ENCODE data around the gene SPRY1. TPM values are rescaled to one million over a fixed set of nuclear protein-coding genes. Genes with fewer than 3 reads are reported as not detected.

The SPRY1 gene
- total RNA-seq, 4 donors from 2014 or later, result 101 to 195 (median 169) TPM

DNA sequence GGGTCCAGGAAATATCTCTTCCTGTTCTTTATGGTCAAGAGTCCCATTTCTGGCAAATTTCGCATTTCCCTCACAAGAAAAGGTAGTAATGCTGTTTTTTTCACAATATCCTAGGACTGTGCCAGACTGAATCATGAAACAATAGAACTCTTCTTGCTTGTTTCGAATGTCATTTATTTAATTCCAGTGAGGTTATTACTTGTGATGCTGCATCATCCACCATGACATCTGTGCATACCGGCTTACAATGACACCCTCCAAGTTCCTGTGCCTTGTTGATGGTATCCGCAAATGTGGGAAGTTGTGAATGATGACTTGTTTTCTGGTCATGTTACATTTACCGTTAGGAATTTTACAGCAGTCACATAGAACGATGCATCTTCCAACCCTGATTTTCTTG lies 42.9 kb upstream of the SPRY1 start:
- no peaks in the 10 kb centered on the region for H3K9me3 ChIP-seq

GRCh38 chr4:123354701-123355100 lies 41.9 kb upstream of the SPRY1 start:
- DNase-seq (ENCODE audit: low spot score in 2 of 2), result no peak

More for the DNA sequence above, 42.9 kb upstream of the SPRY1 start:
- TF ChIP-seq EP300 (IDR thresholded peaks at IDR 0.05) (peak in 1 of 2 donors; percentile 30), POLR2A (IDR thresholded peaks at IDR 0.05) (no peak)
- TF ChIP-seq, protein P1, sequence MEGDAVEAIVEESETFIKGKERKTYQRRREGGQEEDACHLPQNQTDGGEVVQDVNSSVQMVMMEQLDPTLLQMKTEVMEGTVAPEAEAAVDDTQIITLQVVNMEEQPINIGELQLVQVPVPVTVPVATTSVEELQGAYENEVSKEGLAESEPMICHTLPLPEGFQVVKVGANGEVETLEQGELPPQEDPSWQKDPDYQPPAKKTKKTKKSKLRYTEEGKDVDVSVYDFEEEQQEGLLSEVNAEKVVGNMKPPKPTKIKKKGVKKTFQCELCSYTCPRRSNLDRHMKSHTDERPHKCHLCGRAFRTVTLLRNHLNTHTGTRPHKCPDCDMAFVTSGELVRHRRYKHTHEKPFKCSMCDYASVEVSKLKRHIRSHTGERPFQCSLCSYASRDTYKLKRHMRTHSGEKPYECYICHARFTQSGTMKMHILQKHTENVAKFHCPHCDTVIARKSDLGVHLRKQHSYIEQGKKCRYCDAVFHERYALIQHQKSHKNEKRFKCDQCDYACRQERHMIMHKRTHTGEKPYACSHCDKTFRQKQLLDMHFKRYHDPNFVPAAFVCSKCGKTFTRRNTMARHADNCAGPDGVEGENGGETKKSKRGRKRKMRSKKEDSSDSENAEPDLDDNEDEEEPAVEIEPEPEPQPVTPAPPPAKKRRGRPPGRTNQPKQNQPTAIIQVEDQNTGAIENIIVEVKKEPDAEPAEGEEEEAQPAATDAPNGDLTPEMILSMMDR (IDR thresholded peaks at IDR 0.05), result no peak
- H3K4me1 ChIP-seq, result peaks cover 0 to 5% (median 0%) of the 10 kb centered on the region in 4 donors
- peak overlapping the region in 1 of 4 donors; percentile 69 for H3K27ac ChIP-seq
- H3K4me3 ChIP-seq, result no peak overlapping the region
- WGBS, 2 donors, result 69 to 76% methylated on average over 6 of the region's 6 CpGs
- H3K36me3 ChIP-seq, result no peaks in the 10 kb centered on the region
- no peaks in the 10 kb centered on the region for H3K27me3 ChIP-seq
- no peak for DNase-seq (ENCODE audit: low spot score in 2 of 2)

GRCh38 chr4:123356921-123357320 lies 39.7 kb upstream of the SPRY1 start:
- WGBS, 2 donors, result 84 to 89% methylated on average over 7 of the region's 7 CpGs
- TF ChIP-seq POLR2A (IDR thresholded peaks at IDR 0.05) (no peak), EP300 (IDR thresholded peaks at IDR 0.05) (no peak)
- TF ChIP-seq, protein P1 (IDR thresholded peaks at IDR 0.05), result no peak
- Histone ChIP-seq H3K4me3 (no peak overlapping the region), H3K27ac (no peak overlapping the region), H3K36me3 (no peaks in the 10 kb centered on the region), H3K27me3 (no peaks in the 10 kb centered on the region), H3K4me1 (peaks cover 0 to 13% (median 0%) of the 10 kb centered on the region in 4 donors), H3K9me3 (peaks cover 0 to 3% (median 0%) of the 10 kb centered on the region in 4 donors)
- no peak for DNase-seq (ENCODE audit: low spot score in 2 of 2)

More at GRCh38 chr4:123354701-123355100, 41.9 kb upstream of the SPRY1 start:
- Histone ChIP-seq H3K27me3 (no peaks in the 10 kb centered on the region), H3K4me1 (peaks cover 0 to 5% (median 0%) of the 10 kb centered on the region in 4 donors), H3K36me3 (no peaks in the 10 kb centered on the region), H3K4me3 (no peak overlapping the region), H3K9me3 (no peaks in the 10 kb centered on the region), H3K27ac (peak overlapping the region in 1 of 4 donors; percentile 7)
- TF ChIP-seq, protein P1 (IDR thresholded peaks at IDR 0.05), result no peak
- no peak for TF ChIP-seq EP300 (IDR thresholded peaks at IDR 0.05)
- TF ChIP-seq POLR2A (IDR thresholded peaks at IDR 0.05), result no peak
- 85 to 92% methylated on average over 5 of the region's 5 CpGs for WGBS, 2 donors

- peaks cover 0 to 5% (median 1%) of the 10 kb centered on the region in 4 donors for H3K9me3 ChIP-seq
- WGBS, 2 donors, result 81 to 83% methylated on average over 5 of the region's 5 CpGs
- TF ChIP-seq, protein P1 (IDR thresholded peaks at IDR 0.05), result no peak
- TF ChIP-seq POLR2A (IDR thresholded peaks at IDR 0.05), result no peak
- no peak for TF ChIP-seq EP300 (IDR thresholded peaks at IDR 0.05)
- no peak overlapping the region for H3K27ac ChIP-seq
- no peak overlapping the region for H3K4me3 ChIP-seq
- no peak for DNase-seq (ENCODE audit: low spot score in 2 of 2)
- H3K36me3 ChIP-seq, result no peaks in the 10 kb centered on the region
- no peaks in the 10 kb centered on the region for H3K27me3 ChIP-seq
- peaks cover 0 to 8% (median 0%) of the 10 kb centered on the region in 4 donors for H3K4me1 ChIP-seq
These were observed 36.9 kb upstream of the SPRY1 start for GRCh38 chr4:123359449-123360315.

Data from tibial nerve (tissue), 4 donors.